IgD-negative memory B cell (primary cell): Measurements from ENCODE around the gene MTMR10. TPM values are rescaled to one million over a fixed set of nuclear protein-coding genes. Genes with fewer than 3 reads are reported as not detected.

ENCODE experiments used
- H3K27ac Mint-ChIP-seq, 3 donors: one replicate each; pipeline ENCODE4 v1.8.0; 2020 to 2022; ENCODE audit warnings: mild to moderate bottlenecking in 3 of 3, mixed read lengths in 3 of 3, moderate library complexity in 1 of 3
- H3K27me3 Mint-ChIP-seq: one replicate; pipeline ENCODE4 v1.8.0; 2021; ENCODE audit warnings: mixed read lengths
- H3K36me3 Mint-ChIP-seq: one replicate; pipeline ENCODE4 v1.8.0; 2020; ENCODE audit warnings: mild to moderate bottlenecking, mixed read lengths
- H3K4me1 Mint-ChIP-seq, 3 donors: one replicate each; pipeline ENCODE4 v1.8.0; 2020 to 2022; ENCODE audit warnings: mixed read lengths in 3 of 3, mild to moderate bottlenecking in 1 of 3
- H3K4me3 Mint-ChIP-seq, 4 donors: one replicate each; pipeline ENCODE4 v1.8.0; 2020 to 2022; ENCODE audit warnings: mild to moderate bottlenecking in 4 of 4, mixed read lengths in 4 of 4, moderate library complexity in 3 of 4
- H3K9me3 Mint-ChIP-seq, 3 donors: one replicate each; pipeline ENCODE4 v1.8.0; 2020 to 2021; ENCODE audit warnings: mixed read lengths in 3 of 3, mild to moderate bottlenecking in 1 of 3
- polyA plus RNA-seq: library from polyadenylated mRNA; unstranded; fragments of 300-500 nt; fragmentation: Illumina TruSeq; gene quantifications from one replicate; pipeline ENCODE4 v1.2.3, GENCODE V29; 2021

Gene MTMR10
- polyA plus RNA-seq, 1 donor from 2014 or later: 15.5 TPM

DNA sequence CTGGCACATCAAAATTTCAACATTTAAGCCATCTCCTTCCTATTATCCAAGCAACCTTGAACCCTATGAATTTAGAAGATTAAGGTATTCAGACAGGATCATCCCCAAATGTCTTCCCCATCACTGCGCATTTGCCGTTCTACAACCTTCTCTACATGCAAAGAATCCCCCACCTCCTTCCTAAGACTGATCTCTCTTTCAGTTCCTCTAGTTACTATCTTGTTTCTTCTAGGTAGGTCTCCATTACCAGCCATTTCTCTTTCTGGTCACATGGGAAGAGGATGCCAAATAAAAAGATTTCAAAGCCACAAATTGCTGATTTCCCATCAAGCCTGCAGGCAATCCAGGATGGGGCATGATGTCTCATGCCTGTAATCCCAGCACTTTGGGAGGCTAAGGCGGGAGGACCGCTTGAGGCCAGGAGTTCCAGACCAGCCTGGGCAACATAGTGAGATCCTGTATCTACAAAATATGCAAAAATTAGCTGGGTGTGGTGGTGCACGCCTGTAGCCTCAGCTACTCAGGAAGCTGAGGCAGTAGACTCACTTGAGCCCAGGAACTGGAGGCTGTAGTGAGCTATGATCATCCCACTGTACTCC, 29.7 kb upstream of the MTMR10 start:
- Mint-ChIP-seq H3K4me1 (peaks cover 25 to 34% (median 25%) of the 10 kb centered on the region in 3 donors), H3K36me3 (peaks cover 3% of the 10 kb centered on the region), H3K27me3 (no peaks in the 10 kb centered on the region), H3K9me3 (no peaks in the 10 kb centered on the region), H3K27ac (peak overlapping the region in 1 of 3 donors; percentile 78), H3K4me3 (peak overlapping the region in 2 of 4 donors; percentile 7 to 18)

DNA sequence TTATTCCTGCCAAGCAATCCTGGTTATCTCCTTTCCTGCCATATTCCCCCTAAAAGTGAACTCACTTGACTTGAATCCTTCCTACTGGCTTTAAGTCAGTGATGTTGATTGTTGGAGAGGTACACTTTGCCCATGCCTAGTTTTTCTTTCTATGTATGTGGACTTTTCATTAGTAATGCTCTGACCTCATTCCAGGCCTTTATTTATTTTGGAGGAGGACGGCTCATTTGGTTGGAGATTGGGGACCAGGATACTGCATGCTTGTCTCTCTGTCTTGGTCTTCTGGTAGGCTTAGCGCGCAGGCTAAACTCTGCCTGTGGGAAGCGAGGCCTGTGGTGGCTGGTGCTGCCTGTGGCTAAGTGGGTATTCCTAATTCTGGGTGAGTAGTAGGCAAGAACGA, 29.1 kb upstream of the MTMR10 start:
- peaks cover 3% of the 10 kb centered on the region for H3K36me3 Mint-ChIP-seq
- H3K27ac Mint-ChIP-seq: peak overlapping the region in 2 of 3 donors; percentile 1 to 57
- peaks cover 25 to 36% (median 27%) of the 10 kb centered on the region in 3 donors for H3K4me1 Mint-ChIP-seq
- no peaks in the 10 kb centered on the region for H3K27me3 Mint-ChIP-seq
- peak overlapping the region in 1 of 4 donors; percentile 18 for H3K4me3 Mint-ChIP-seq
- H3K9me3 Mint-ChIP-seq: no peaks in the 10 kb centered on the region

- Mint-ChIP-seq H3K4me3 (peak overlapping the region in 1 of 4 donors; percentile 35), H3K4me1 (peaks cover 28 to 39% (median 31%) of the 10 kb centered on the region in 3 donors), H3K27me3 (no peaks in the 10 kb centered on the region), H3K36me3 (peaks cover 3% of the 10 kb centered on the region), H3K9me3 (no peaks in the 10 kb centered on the region), H3K27ac (peak overlapping the region in 1 of 3 donors; percentile 57)
Measured at GRCh38 chr15:31019986-31020385, 28.6 kb upstream of the MTMR10 start.

DNA sequence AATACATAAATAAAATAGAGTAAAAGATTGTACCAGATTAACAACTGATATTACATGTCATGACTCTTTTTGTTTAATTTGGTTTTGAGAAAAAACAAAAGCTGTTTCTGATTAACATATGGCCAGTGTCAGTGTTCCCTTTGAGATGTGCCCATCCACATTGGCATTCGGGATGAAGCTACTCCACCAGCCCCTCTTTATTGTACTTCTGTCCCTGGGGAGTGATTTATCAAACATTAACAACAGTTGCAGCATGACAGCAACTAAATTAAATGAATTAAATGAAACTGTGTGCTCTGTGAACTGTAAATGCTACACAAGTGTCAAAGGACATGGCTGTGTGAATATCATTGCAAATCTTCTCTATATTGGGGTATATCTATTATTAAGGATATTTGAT, 25.9 kb upstream of the MTMR10 start:
- Mint-ChIP-seq H3K27me3 (no peaks in the 10 kb centered on the region), H3K9me3 (peaks cover 0 to 6% (median 5%) of the 10 kb centered on the region in 3 donors), H3K27ac (peak overlapping the region in 1 of 3 donors; percentile 51), H3K4me3 (no peak overlapping the region), H3K36me3 (peaks cover 7% of the 10 kb centered on the region), H3K4me1 (peaks cover 28 to 43% (median 39%) of the 10 kb centered on the region in 3 donors)

- Mint-ChIP-seq H3K4me3 (no peak overlapping the region), H3K36me3 (peaks cover 8% of the 10 kb centered on the region), H3K27me3 (no peaks in the 10 kb centered on the region), H3K27ac (no peak overlapping the region), H3K4me1 (peaks cover 28 to 41% (median 39%) of the 10 kb centered on the region in 3 donors), H3K9me3 (peaks cover 0 to 10% (median 9%) of the 10 kb centered on the region in 3 donors)
Measured at GRCh38 chr15:31016446-31016915, 25.1 kb upstream of the MTMR10 start.

- Mint-ChIP-seq H3K36me3 (peaks cover 5% of the 10 kb centered on the region), H3K4me1 (peaks cover 19 to 31% (median 29%) of the 10 kb centered on the region in 3 donors), H3K4me3 (peak overlapping the region in 2 of 4 donors; percentile 51 to 74), H3K27me3 (no peaks in the 10 kb centered on the region), H3K27ac (peak overlapping the region in 1 of 3 donors; percentile 36), H3K9me3 (peaks cover 0 to 10% (median 9%) of the 10 kb centered on the region in 3 donors)
Measured at GRCh38 chr15:31014608-31014925, 23.1 kb upstream of the MTMR10 start.

GRCh38 chr15:31013863-31014607, 22.6 kb upstream of the MTMR10 start:
- peak overlapping the region; percentile 9 to 36 (median 20) for H3K27ac Mint-ChIP-seq
- H3K27me3 Mint-ChIP-seq: no peaks in the 10 kb centered on the region
- H3K9me3 Mint-ChIP-seq: peaks cover 0 to 12% (median 10%) of the 10 kb centered on the region in 3 donors
- H3K4me1 Mint-ChIP-seq: peaks cover 21 to 36% (median 32%) of the 10 kb centered on the region in 3 donors
- peaks cover 5% of the 10 kb centered on the region for H3K36me3 Mint-ChIP-seq
- H3K4me3 Mint-ChIP-seq: peak overlapping the region in 2 of 4 donors; percentile 51 to 74

DNA sequence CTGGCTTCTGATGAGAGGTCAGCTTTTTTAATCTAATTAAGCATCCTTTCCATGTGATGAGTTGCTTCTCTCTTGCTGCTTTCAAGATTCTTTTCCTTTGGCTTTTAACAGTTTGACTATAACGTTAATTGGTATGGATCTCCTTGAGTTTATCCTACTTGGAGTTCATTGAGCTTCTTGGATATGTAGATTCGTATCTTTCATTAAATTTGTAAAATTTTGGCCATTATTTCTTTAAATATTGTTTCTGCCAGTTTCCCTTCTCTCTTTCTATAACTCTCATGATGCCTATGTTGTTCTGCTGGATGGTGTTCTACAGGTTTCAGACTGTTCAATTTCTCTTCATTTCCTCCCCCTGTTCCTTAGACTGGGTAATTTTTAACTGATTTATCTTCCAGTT, 21.0 kb upstream of the MTMR10 start:
- peak overlapping the region in 1 of 3 donors; percentile 35 for H3K27ac Mint-ChIP-seq
- H3K4me3 Mint-ChIP-seq: peak overlapping the region in 1 of 4 donors; percentile 21
- peaks cover 0 to 13% (median 11%) of the 10 kb centered on the region in 3 donors for H3K9me3 Mint-ChIP-seq
- peaks cover 5% of the 10 kb centered on the region for H3K36me3 Mint-ChIP-seq
- peaks cover 31 to 44% (median 37%) of the 10 kb centered on the region in 3 donors for H3K4me1 Mint-ChIP-seq
- H3K27me3 Mint-ChIP-seq: no peaks in the 10 kb centered on the region

DNA sequence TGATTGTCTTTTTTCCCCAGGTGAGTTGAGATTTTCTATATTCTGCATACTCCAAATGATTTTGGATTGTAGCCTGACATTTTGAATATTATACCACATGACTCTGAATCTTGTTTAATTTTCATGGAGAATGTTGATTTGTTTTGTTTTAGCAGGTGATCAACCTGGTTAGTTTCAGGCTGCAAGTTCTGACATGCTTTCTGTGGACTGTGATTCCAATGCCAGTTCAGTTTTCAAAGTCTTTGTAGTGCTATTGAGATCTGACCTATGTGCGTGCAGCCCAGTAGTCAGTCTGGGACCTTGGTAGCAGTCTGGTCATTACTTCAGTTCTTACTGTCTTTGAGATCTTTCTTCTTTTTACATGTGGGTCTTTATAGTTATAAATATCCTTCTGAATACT, 18.6 kb upstream of the MTMR10 start:
- H3K4me3 Mint-ChIP-seq: no peak overlapping the region
- peaks cover 46 to 50% (median 46%) of the 10 kb centered on the region in 3 donors for H3K4me1 Mint-ChIP-seq

DNA sequence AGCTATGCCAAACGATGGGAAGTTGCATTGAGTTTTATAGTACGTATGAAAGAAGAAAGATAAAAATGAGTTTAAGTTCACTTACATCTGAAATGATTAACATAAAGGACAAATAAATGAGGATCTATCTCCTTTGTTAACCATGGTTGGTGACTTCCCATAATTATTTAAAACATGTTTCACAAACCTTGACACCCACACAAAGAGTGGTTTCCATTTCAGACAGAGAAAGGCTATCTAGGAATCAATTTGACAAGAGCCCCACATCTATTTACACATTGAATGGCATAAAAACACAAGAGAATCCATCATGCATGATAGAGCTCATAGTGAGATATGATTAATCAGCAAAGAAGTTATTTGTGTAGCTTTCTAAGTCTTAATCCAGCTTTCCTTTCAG, 14.2 kb upstream of the MTMR10 start:
- Mint-ChIP-seq H3K36me3 (no peaks in the 10 kb centered on the region), H3K4me1 (peaks cover 38 to 62% (median 57%) of the 10 kb centered on the region in 3 donors), H3K27ac (peak overlapping the region in 1 of 3 donors; percentile 10), H3K4me3 (peak overlapping the region in 3 of 4 donors; percentile 3 to 55 (median 3)), H3K27me3 (no peaks in the 10 kb centered on the region), H3K9me3 (peaks cover 0 to 5% (median 4%) of the 10 kb centered on the region in 3 donors)

More for the DNA sequence above, 18.6 kb upstream of the MTMR10 start:
- no peaks in the 10 kb centered on the region for H3K27me3 Mint-ChIP-seq
- peaks cover 0 to 15% (median 13%) of the 10 kb centered on the region in 3 donors for H3K9me3 Mint-ChIP-seq
- H3K36me3 Mint-ChIP-seq: peaks cover 5% of the 10 kb centered on the region
- no peak overlapping the region for H3K27ac Mint-ChIP-seq

- peak overlapping the region; percentile 54 to 95 (median 82) for H3K27ac Mint-ChIP-seq
- H3K9me3 Mint-ChIP-seq: peaks cover 0 to 5% (median 2%) of the 10 kb centered on the region in 3 donors
- H3K27me3 Mint-ChIP-seq: no peaks in the 10 kb centered on the region
- H3K36me3 Mint-ChIP-seq: no peaks in the 10 kb centered on the region
- peak overlapping the region; percentile 63 to 87 (median 64) for H3K4me3 Mint-ChIP-seq
- H3K4me1 Mint-ChIP-seq: peaks cover 35 to 70% (median 63%) of the 10 kb centered on the region in 3 donors
Measured at GRCh38 chr15:31004220-31004733, 12.8 kb upstream of the MTMR10 start.

DNA sequence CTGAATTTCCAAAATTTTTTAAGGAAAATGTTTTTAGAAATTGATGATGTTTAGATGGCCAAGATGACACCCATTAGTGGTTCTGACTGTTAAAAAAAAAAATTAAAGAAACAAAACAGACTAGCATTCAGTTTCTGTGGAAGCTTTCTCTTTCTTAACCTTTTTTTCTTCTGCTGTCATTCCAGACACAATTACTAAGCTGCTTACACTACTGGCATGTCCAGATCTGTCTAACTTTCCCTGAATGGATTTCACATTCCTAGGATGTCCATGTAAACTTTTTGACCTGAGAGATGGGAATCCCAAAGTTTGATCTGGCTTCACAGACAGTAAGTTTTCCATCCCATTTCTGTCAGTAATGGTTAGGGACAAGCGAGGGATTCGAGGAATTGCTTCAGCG, 10.3 kb upstream of the MTMR10 start:
- Mint-ChIP-seq H3K27me3 (no peaks in the 10 kb centered on the region), H3K4me1 (peaks cover 28 to 50% (median 49%) of the 10 kb centered on the region in 3 donors), H3K4me3 (peak overlapping the region in 2 of 4 donors; percentile 5 to 23), H3K9me3 (peaks cover 0 to 3% (median 0%) of the 10 kb centered on the region in 3 donors), H3K27ac (no peak overlapping the region), H3K36me3 (no peaks in the 10 kb centered on the region)

DNA sequence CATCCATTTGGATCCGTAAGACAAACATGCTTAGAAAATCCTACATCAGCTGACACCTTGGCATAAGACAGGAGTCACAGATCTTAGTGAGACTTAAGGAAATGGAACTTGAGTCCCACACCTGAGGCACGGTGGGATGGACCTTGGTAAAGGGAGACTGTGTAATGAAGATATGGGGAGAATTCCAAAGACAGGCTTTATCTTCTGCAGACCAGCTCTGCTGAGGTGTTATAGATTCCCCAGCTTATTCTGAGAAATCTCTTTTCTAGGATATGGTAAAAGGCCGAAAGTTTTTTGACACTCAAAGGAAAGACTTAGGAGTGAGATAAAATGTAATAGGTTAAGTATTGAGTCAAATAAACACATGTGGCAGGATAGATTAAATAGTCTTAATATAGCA, 8.3 kb upstream of the MTMR10 start:
- Mint-ChIP-seq H3K36me3 (peaks cover 2% of the 10 kb centered on the region), H3K4me1 (peaks cover 25 to 43% (median 38%) of the 10 kb centered on the region in 3 donors), H3K9me3 (peaks cover 0 to 3% (median 0%) of the 10 kb centered on the region in 3 donors), H3K4me3 (no peak overlapping the region), H3K27ac (no peak overlapping the region), H3K27me3 (no peaks in the 10 kb centered on the region)

- Mint-ChIP-seq H3K27ac (no peak overlapping the region), H3K27me3 (no peaks in the 10 kb centered on the region), H3K9me3 (peaks cover 0 to 3% (median 0%) of the 10 kb centered on the region in 3 donors), H3K4me1 (peaks cover 19 to 27% (median 26%) of the 10 kb centered on the region in 3 donors), H3K4me3 (no peak overlapping the region), H3K36me3 (peaks cover 2% of the 10 kb centered on the region)
Measured at GRCh38 chr15:30997270-30997669, 5.8 kb upstream of the MTMR10 start.
